Measurements from ENCODE around the gene SPTBN4.

The SPTBN4 gene

GRCh38 chr19:40529093-40529954, 62.5 kb downstream of the SPTBN4 start (continued):
- TF ChIP-seq, protein P1, sequence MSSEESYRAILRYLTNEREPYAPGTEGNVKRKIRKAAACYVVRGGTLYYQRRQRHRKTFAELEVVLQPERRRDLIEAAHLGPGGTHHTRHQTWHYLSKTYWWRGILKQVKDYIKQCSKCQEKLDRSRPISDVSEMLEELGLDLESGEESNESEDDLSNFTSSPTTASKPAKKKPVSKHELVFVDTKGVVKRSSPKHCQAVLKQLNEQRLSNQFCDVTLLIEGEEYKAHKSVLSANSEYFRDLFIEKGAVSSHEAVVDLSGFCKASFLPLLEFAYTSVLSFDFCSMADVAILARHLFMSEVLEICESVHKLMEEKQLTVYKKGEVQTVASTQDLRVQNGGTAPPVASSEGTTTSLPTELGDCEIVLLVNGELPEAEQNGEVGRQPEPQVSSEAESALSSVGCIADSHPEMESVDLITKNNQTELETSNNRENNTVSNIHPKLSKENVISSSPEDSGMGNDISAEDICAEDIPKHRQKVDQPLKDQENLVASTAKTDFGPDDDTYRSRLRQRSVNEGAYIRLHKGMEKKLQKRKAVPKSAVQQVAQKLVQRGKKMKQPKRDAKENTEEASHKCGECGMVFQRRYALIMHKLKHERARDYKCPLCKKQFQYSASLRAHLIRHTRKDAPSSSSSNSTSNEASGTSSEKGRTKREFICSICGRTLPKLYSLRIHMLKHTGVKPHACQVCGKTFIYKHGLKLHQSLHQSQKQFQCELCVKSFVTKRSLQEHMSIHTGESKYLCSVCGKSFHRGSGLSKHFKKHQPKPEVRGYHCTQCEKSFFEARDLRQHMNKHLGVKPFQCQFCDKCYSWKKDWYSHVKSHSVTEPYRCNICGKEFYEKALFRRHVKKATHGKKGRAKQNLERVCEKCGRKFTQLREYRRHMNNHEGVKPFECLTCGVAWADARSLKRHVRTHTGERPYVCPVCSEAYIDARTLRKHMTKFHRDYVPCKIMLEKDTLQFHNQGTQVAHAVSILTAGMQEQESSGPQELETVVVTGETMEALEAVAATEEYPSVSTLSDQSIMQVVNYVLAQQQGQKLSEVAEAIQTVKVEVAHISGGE (tag by site-specific recombination; conservative IDR thresholded peaks at IDR 0.05; ENCODE audit: low read depth), result no peak
- TF ChIP-seq ZNF169 (tag by site-specific recombination; IDR thresholded peaks at IDR 0.05), result 0 out of 2 replicates have a peak, but pooled peaks have one; percentile 9
- TF ChIP-seq, protein P2, sequence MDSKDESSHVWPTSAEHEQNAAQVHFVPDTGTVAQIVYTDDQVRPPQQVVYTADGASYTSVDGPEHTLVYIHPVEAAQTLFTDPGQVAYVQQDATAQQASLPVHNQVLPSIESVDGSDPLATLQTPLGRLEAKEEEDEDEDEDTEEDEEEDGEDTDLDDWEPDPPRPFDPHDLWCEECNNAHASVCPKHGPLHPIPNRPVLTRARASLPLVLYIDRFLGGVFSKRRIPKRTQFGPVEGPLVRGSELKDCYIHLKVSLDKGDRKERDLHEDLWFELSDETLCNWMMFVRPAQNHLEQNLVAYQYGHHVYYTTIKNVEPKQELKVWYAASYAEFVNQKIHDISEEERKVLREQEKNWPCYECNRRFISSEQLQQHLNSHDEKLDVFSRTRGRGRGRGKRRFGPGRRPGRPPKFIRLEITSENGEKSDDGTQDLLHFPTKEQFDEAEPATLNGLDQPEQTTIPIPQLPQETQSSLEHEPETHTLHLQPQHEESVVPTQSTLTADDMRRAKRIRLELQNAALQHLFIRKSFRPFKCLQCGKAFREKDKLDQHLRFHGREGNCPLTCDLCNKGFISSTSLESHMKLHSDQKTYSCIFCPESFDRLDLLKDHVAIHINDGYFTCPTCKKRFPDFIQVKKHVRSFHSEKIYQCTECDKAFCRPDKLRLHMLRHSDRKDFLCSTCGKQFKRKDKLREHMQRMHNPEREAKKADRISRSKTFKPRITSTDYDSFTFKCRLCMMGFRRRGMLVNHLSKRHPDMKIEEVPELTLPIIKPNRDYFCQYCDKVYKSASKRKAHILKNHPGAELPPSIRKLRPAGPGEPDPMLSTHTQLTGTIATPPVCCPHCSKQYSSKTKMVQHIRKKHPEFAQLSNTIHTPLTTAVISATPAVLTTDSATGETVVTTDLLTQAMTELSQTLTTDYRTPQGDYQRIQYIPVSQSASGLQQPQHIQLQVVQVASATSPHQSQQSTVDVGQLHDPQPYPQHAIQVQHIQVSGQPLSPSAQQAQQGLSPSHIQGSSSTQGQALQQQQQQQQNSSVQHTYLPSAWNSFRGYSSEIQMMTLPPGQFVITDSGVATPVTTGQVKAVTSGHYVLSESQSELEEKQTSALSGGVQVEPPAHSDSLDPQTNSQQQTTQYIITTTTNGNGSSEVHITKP (tag by site-specific recombination; IDR thresholded peaks at IDR 0.05), result peak; percentile 100
- 0 out of 2 replicates have a peak, but pooled peaks have one; percentile 13 for TF ChIP-seq ZNF701 (tag by site-specific recombination; IDR thresholded peaks at IDR 0.05)
- TF ChIP-seq ZNF24 (tag by site-specific recombination; IDR thresholded peaks at IDR 0.05), result peak; percentile 51; the same call in 1 of the 2 replicates
- peak; percentile 76 for TF ChIP-seq ZBTB8A (tag by site-specific recombination; IDR thresholded peaks at IDR 0.05)
- TF ChIP-seq, protein P3, sequence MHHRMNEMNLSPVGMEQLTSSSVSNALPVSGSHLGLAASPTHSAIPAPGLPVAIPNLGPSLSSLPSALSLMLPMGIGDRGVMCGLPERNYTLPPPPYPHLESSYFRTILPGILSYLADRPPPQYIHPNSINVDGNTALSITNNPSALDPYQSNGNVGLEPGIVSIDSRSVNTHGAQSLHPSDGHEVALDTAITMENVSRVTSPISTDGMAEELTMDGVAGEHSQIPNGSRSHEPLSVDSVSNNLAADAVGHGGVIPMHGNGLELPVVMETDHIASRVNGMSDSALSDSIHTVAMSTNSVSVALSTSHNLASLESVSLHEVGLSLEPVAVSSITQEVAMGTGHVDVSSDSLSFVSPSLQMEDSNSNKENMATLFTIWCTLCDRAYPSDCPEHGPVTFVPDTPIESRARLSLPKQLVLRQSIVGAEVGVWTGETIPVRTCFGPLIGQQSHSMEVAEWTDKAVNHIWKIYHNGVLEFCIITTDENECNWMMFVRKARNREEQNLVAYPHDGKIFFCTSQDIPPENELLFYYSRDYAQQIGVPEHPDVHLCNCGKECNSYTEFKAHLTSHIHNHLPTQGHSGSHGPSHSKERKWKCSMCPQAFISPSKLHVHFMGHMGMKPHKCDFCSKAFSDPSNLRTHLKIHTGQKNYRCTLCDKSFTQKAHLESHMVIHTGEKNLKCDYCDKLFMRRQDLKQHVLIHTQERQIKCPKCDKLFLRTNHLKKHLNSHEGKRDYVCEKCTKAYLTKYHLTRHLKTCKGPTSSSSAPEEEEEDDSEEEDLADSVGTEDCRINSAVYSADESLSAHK (tag by site-specific recombination; IDR thresholded peaks at IDR 0.05), result peak; percentile 59; the same call in 1 of the 2 replicates
- TF ChIP-seq, protein P4, sequence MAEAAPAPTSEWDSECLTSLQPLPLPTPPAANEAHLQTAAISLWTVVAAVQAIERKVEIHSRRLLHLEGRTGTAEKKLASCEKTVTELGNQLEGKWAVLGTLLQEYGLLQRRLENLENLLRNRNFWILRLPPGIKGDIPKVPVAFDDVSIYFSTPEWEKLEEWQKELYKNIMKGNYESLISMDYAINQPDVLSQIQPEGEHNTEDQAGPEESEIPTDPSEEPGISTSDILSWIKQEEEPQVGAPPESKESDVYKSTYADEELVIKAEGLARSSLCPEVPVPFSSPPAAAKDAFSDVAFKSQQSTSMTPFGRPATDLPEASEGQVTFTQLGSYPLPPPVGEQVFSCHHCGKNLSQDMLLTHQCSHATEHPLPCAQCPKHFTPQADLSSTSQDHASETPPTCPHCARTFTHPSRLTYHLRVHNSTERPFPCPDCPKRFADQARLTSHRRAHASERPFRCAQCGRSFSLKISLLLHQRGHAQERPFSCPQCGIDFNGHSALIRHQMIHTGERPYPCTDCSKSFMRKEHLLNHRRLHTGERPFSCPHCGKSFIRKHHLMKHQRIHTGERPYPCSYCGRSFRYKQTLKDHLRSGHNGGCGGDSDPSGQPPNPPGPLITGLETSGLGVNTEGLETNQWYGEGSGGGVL (tag by site-specific recombination; IDR thresholded peaks at IDR 0.05), result peak; percentile 97
- no peak for TF ChIP-seq ZNF610 (tag by site-specific recombination; IDR thresholded peaks at IDR 0.05; ENCODE audit: borderline replicate concordance)
- TF ChIP-seq ZBTB17 (tag by site-specific recombination; IDR thresholded peaks at IDR 0.05), result peak; percentile 80
- peak; percentile 85 for TF ChIP-seq SP3 (tag by site-specific recombination; IDR thresholded peaks at IDR 0.05)
- peak; percentile 10; the same call in 1 of the 2 replicates for TF ChIP-seq RBAK (tag by site-specific recombination; IDR thresholded peaks at IDR 0.05)
- no peak; the same call in 1 of the 2 replicates for TF ChIP-seq ZNF623 (tag by site-specific recombination; IDR thresholded peaks at IDR 0.05)
- no peak for TF ChIP-seq ZSCAN4 (tag by site-specific recombination; IDR thresholded peaks at IDR 0.05)
- TF ChIP-seq KLF17 (tag by site-specific recombination; IDR thresholded peaks at IDR 0.05), result peak; percentile 84
- TF ChIP-seq, protein P5, sequence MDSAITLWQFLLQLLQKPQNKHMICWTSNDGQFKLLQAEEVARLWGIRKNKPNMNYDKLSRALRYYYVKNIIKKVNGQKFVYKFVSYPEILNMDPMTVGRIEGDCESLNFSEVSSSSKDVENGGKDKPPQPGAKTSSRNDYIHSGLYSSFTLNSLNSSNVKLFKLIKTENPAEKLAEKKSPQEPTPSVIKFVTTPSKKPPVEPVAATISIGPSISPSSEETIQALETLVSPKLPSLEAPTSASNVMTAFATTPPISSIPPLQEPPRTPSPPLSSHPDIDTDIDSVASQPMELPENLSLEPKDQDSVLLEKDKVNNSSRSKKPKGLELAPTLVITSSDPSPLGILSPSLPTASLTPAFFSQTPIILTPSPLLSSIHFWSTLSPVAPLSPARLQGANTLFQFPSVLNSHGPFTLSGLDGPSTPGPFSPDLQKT (IDR thresholded peaks at IDR 0.05; ENCODE audit: borderline replicate concordance, low read depth, low read length), result no peak

Measured in HEK293 (cell line).